ENCODE data around the gene CEP104. TPM values are rescaled to one million over a fixed set of nuclear protein-coding genes. Genes with fewer than 3 reads are reported as not detected.

The CEP104 gene
- total RNA-seq, 1 experiment from 2014 or later, result 44.1 TPM

DNA sequence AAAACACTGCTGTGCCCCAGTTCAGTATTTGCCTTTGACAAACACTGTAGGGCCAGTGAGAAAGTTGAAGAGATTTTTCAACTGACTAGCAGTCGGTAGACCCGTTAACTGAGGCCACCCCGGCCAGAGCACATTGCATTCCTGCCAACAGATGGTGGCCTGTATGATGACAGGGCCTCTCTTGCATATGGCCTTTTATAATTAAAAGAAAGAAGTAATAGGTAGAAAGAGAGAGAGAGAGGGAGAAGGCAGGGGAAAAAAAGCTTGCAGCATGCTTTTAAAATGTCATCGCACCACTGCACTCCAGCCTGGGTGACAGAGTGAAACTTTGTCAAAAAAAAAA is 47.8 kb upstream of the CEP104 start (continued):
- TF ChIP-seq REST (IDR thresholded peaks at IDR 0.05; ENCODE audit: low read depth) (no peak), ZNF274 (IDR thresholded peaks at IDR 0.05; ENCODE audit: low read depth, low read length) (no peak), SP1 (IDR thresholded peaks at IDR 0.05; ENCODE audit: low read depth) (no peak), ZFX (IDR thresholded peaks at IDR 0.05) (no peak), YY1 (IDR thresholded peaks at IDR 0.05; ENCODE audit: extremely low read depth, insufficient replicate concordance, low read depth, low read length) (no peak), POLR2A (IDR thresholded peaks at IDR 0.05; ENCODE audit: borderline replicate concordance, extremely low read depth, insufficient read depth, insufficient read length) (no peak), POLR2AphosphoS5 (IDR thresholded peaks at IDR 0.05; ENCODE audit: low read depth, low read length) (no peak), SIN3A (IDR thresholded peaks at IDR 0.05; ENCODE audit: low read depth) (no peak), FOSL1 (IDR thresholded peaks at IDR 0.05; ENCODE audit: low read depth) (no peak), EZH2 (IDR thresholded peaks at IDR 0.05) (no peak)
- TF ChIP-seq, protein P1, sequence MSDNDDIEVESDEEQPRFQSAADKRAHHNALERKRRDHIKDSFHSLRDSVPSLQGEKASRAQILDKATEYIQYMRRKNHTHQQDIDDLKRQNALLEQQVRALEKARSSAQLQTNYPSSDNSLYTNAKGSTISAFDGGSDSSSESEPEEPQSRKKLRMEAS (IDR thresholded peaks at IDR 0.05), result no peak

DNA sequence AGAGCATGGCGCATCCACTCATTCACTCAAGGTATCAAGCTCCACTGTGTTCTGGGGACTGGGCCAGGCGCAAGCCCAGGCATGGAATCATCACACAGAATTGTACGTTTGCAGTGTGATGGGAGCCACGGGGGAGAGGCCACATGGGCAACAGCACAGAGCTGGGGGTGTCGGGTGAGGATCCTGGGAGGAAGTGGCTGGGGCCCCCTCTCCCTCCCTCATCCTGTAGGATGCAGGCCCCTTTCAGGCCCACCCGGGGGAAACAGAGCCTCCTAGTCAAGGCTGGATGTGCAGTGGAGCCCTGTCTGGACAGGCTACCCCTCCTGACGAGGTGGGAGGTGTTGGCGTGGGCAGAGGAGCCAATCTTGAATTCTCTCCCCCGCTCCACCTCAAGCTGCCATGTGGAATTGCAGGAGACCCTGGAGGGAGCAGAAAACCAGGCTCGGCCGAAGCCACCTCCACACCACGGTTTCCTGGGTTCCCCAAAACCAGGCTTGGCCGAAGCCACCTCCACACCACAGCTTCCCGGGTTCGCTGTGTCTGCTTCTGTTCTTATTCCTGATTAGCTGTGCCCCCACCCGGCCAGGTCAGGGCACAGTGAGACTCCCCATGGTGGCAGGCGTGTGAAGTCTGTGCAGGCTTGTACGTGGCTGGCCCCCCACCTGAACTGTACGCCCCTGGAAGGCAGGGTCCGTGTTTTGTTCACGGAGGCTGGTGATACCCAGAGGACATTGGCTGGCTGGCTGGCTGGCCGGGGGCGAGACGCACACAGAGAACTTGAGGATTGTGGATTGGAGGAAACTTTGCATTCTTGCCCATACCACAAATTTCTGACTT is 47.2 kb upstream of the CEP104 start:
- ChIA-PET POLR2A (no interaction called here), RAD21 (ENCODE audit: low non-redundant PET in 1 of 2, low total read pairs in 2 of 2, uncharacterized antibody in 2 of 2, unreplicated experiment in 2 of 2) (interaction anchor here in 1 of 2 experiments (0.6 kb wide), 1 partner anchor 107 kb away, joined by 4 read pairs; no protein-coding TSS in a partner anchor), CTCF (no interaction called here)
- Histone ChIP-seq H3K79me2 (ENCODE audit: insufficient read depth, low read length) (peaks cover 9% of the 10 kb centered on the region), H3K4me3 (replicated peaks in 1 of 2; ENCODE audit: low read depth in 1 of 2, low read length in 2 of 2) (no peak overlapping the region), H3K9ac (ENCODE audit: low read length) (no peak overlapping the region), H3K36me3 (ENCODE audit: control insufficient read depth in 1 of 2, insufficient read depth in 2 of 2, low read length in 2 of 2) (no peaks in the 10 kb centered on the region; a peak in 1 of 4 replicates), H3K27me3 (ENCODE audit: insufficient read depth, low read length) (no peaks in the 10 kb centered on the region), H2AFZ (ENCODE audit: low read depth, low read length, poor library complexity, severe bottlenecking) (no peak overlapping the region), H3K9me3 (ENCODE audit: control insufficient read depth in 1 of 2, insufficient read depth in 1 of 2, low read depth in 1 of 2, low read length in 2 of 2) (no peaks in the 10 kb centered on the region), H3K9me2 (ENCODE audit: insufficient read depth) (no peaks in the 10 kb centered on the region), H4K20me1 (ENCODE audit: insufficient read depth) (no peaks in the 10 kb centered on the region), H3K27ac (ENCODE audit: low read depth, low read length) (no peak overlapping the region), H3K4me1 (ENCODE audit: control insufficient read depth in 1 of 2, insufficient read depth in 2 of 2, low read length in 2 of 2) (peaks cover 2 to 13% of the 10 kb centered on the region in 2 experiments; a peak in 2 of 4 replicates), H3K4me2 (ENCODE audit: low read length) (no peak overlapping the region)
- BruUV-seq (replicated peaks), result no TSS peak
- intact Hi-C loops (cut with micrococcal nuclease), result loop anchor here (5.0 kb wide), 1 partner anchor 237 kb away; no protein-coding TSS in a partner anchor
- DNase-seq (ENCODE audit: low read depth, low spot score) (no peak), ATAC-seq (no peak)
- no peak for TF ChIP-seq JUND (IDR thresholded peaks at IDR 0.05)
- no peak for TF ChIP-seq YY1 (IDR thresholded peaks at IDR 0.05; ENCODE audit: extremely low read depth, insufficient replicate concordance, low read depth, low read length)
- no peak for TF ChIP-seq SIN3A (IDR thresholded peaks at IDR 0.05; ENCODE audit: low read depth)
- no peak for TF ChIP-seq FOSL1 (IDR thresholded peaks at IDR 0.05; ENCODE audit: low read depth)
- TF ChIP-seq RAD21 (IDR thresholded peaks at IDR 0.05; ENCODE audit: low read depth), result no peak
- no peak for TF ChIP-seq POLR2AphosphoS5 (IDR thresholded peaks at IDR 0.05; ENCODE audit: low read depth, low read length)
- TF ChIP-seq, protein P1 (IDR thresholded peaks at IDR 0.05), result no peak
- TF ChIP-seq, protein P2, sequence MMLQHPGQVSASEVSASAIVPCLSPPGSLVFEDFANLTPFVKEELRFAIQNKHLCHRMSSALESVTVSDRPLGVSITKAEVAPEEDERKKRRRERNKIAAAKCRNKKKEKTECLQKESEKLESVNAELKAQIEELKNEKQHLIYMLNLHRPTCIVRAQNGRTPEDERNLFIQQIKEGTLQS (IDR thresholded peaks at IDR 0.05), result no peak
- TF ChIP-seq, protein P3, sequence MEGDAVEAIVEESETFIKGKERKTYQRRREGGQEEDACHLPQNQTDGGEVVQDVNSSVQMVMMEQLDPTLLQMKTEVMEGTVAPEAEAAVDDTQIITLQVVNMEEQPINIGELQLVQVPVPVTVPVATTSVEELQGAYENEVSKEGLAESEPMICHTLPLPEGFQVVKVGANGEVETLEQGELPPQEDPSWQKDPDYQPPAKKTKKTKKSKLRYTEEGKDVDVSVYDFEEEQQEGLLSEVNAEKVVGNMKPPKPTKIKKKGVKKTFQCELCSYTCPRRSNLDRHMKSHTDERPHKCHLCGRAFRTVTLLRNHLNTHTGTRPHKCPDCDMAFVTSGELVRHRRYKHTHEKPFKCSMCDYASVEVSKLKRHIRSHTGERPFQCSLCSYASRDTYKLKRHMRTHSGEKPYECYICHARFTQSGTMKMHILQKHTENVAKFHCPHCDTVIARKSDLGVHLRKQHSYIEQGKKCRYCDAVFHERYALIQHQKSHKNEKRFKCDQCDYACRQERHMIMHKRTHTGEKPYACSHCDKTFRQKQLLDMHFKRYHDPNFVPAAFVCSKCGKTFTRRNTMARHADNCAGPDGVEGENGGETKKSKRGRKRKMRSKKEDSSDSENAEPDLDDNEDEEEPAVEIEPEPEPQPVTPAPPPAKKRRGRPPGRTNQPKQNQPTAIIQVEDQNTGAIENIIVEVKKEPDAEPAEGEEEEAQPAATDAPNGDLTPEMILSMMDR (IDR thresholded peaks at IDR 0.05 in 2 of 3, conservative IDR thresholded peaks at IDR 0.05 in 1 of 3; ENCODE audit: borderline replicate concordance in 1 of 3, insufficient read depth in 1 of 3, low read depth in 2 of 3, low read length in 2 of 3), result no peak
- no peak for TF ChIP-seq CEBPB (IDR thresholded peaks at IDR 0.05; ENCODE audit: low read depth)
- no peak for TF ChIP-seq CBX3 (IDR thresholded peaks at IDR 0.05; ENCODE audit: low read depth)
- no peak for TF ChIP-seq EZH2phosphoT487 (IDR thresholded peaks at IDR 0.05; ENCODE audit: borderline replicate concordance)
- no peak for TF ChIP-seq POLR2A (IDR thresholded peaks at IDR 0.05; ENCODE audit: borderline replicate concordance, extremely low read depth, insufficient read depth, insufficient read length)
- no peak for TF ChIP-seq SP1 (IDR thresholded peaks at IDR 0.05; ENCODE audit: low read depth)
- TF ChIP-seq EZH2 (IDR thresholded peaks at IDR 0.05), result no peak
- TF ChIP-seq ZFX (IDR thresholded peaks at IDR 0.05), result no peak

Measured in HCT116 (cell line).